Muscle of leg (tissue), 16 donors: ENCODE data around the gene ARL2. TPM values are rescaled to one million over a fixed set of nuclear protein-coding genes. Genes with fewer than 3 reads are reported as not detected.

Experiments used
- DNase-seq: peaks from one replicate; pipeline ENCODE4 v3.0.0; 2013
- H3K27ac ChIP-seq: one replicate; pipeline ENCODE4 v1.5.1; 2013; ENCODE audit warnings: mild to moderate bottlenecking, low read length, control low read depth
- H3K27me3 ChIP-seq: one replicate; pipeline ENCODE4 v1.6.1; 2013; ENCODE audit warnings: low read length; ENCODE audit not compliant: control insufficient read depth, insufficient read depth
- H3K36me3 ChIP-seq: one replicate; pipeline ENCODE4 v1.6.1; 2013; ENCODE audit warnings: low read length; ENCODE audit not compliant: control insufficient read depth, insufficient read depth
- H3K4me1 ChIP-seq: one replicate; pipeline ENCODE4 v1.6.1; 2013; ENCODE audit warnings: low read length; ENCODE audit not compliant: control insufficient read depth, insufficient read depth
- H3K4me3 ChIP-seq: one replicate; pipeline ENCODE4 v1.5.1; 2013; ENCODE audit warnings: low read length, control low read depth
- H3K9me3 ChIP-seq: replicated peaks from 2 replicates; pipeline ENCODE4 v1.6.1; 2013; ENCODE audit warnings: low read depth, low read length; ENCODE audit not compliant: control insufficient read depth
- WGBS: methylation state at CpG from one replicate; pipeline ENCODE4 v1.1.5; 2013; ENCODE audit warnings: missing lambda C conversion rate; ENCODE audit not compliant: insufficient coverage; 5-methylcytosine and 5-hydroxymethylcytosine counted together
- long read RNA-seq, 11 donors: transcript quantifications; one replicate each; lab custom pipeline, GENCODE V29; 2026
- polyA plus RNA-seq, 8 donors: library from polyadenylated mRNA; unstranded; fragments of 120-200 nt; gene quantifications; one replicate each; pipeline versions ENCODE4 v1.2.1 to v1.2.3, GENCODE V29; 2013; ENCODE audit warnings: inconsistent platforms in 1 of 8, low replicate concordance in 1 of 8; ENCODE audit not compliant: insufficient read length in 8 of 8, insufficient read depth in 1 of 8
- total RNA-seq: library from RNA; stranded (reverse); fragments of 120-200 nt; gene quantifications from one replicate; pipeline ENCODE4 v1.2.4, GENCODE V29; 2013

Gene ARL2
- total RNA-seq, result 84.6 TPM
- 100 to 1,000 TPM in 1 of 8 donors, 10 to 100 TPM in 7; 80.5 to 101 (median 89.1) TPM for polyA plus RNA-seq
- long read RNA-seq, donor 1, transcript ARL2-201 (5 exons, 979 nt), result major isoform, 19 of 25 reads
- long read RNA-seq, donor 1, partial matches to known transcripts, result 0 of 25 reads
- long read RNA-seq, donor 1, other reads (novel, unspliced or antisense), result 0 of 25 reads
- long read RNA-seq, donor 2, partial matches to known transcripts, result 0 of 5 reads
- long read RNA-seq, donor 2, other reads (novel, unspliced or antisense), result 0 of 5 reads
- long read RNA-seq, donor 3, transcript ARL2-203 (1 exons, 601 nt), result minor isoform, 6 of 101 reads
- long read RNA-seq, donor 3, transcript ARL2-204 (6 exons, 830 nt), result minor isoform, 7 of 101 reads
- long read RNA-seq, donor 3, transcript ARL2-201 (5 exons, 979 nt), result major isoform, 80 of 101 reads
- long read RNA-seq, donor 3, transcript ARL2-206 (4 exons, 795 nt), result minor isoform, 5 of 101 reads
- long read RNA-seq, donor 3, partial matches to known transcripts, result 0 of 101 reads
- long read RNA-seq, donor 3, other reads (novel, unspliced or antisense), result 0 of 101 reads
- long read RNA-seq, donor 4, transcript ARL2-201 (5 exons, 979 nt), result major isoform, 48 of 58 reads
- long read RNA-seq, donor 4, partial matches to known transcripts, result 6 of 58 reads
- long read RNA-seq, donor 4, other reads (novel, unspliced or antisense), result 0 of 58 reads
- long read RNA-seq, donor 5, transcript ARL2-206 (4 exons, 795 nt), result minor isoform, 5 of 139 reads
- long read RNA-seq, donor 5, transcript ARL2-204 (6 exons, 830 nt), result minor isoform, 6 of 139 reads
- long read RNA-seq, donor 5, transcript ARL2-203 (1 exons, 601 nt), result minor isoform, 7 of 139 reads
- long read RNA-seq, donor 5, transcript ARL2-201 (5 exons, 979 nt), result major isoform, 103 of 139 reads
- long read RNA-seq, donor 5, partial matches to known transcripts, result 15 of 139 reads
- long read RNA-seq, donor 5, other reads (novel, unspliced or antisense), result 0 of 139 reads
- long read RNA-seq, donor 6, transcript ARL2-206 (4 exons, 795 nt), result minor isoform, 5 of 103 reads
- long read RNA-seq, donor 6, transcript ARL2-201 (5 exons, 979 nt), result major isoform, 77 of 103 reads
- long read RNA-seq, donor 6, transcript ARL2-203 (1 exons, 601 nt), result minor isoform, 8 of 103 reads
- long read RNA-seq, donor 6, partial matches to known transcripts, result 5 of 103 reads
- long read RNA-seq, donor 6, other reads (novel, unspliced or antisense), result 0 of 103 reads
- long read RNA-seq, donor 7, transcript ARL2-201 (5 exons, 979 nt), result major isoform, 52 of 65 reads
- long read RNA-seq, donor 7, transcript ARL2-203 (1 exons, 601 nt), result minor isoform, 8 of 65 reads
- long read RNA-seq, donor 7, partial matches to known transcripts, result 0 of 65 reads
- long read RNA-seq, donor 7, other reads (novel, unspliced or antisense), result 0 of 65 reads
- long read RNA-seq, donor 8, transcript ARL2-201 (5 exons, 979 nt), result major isoform, 46 of 56 reads
- long read RNA-seq, donor 8, transcript ARL2-203 (1 exons, 601 nt), result minor isoform, 5 of 56 reads
- long read RNA-seq, donor 8, partial matches to known transcripts, result 0 of 56 reads
- long read RNA-seq, donor 8, other reads (novel, unspliced or antisense), result 0 of 56 reads
- long read RNA-seq, donor 9, transcript ARL2-203 (1 exons, 601 nt), result minor isoform, 5 of 65 reads
- long read RNA-seq, donor 9, transcript ARL2-201 (5 exons, 979 nt), result major isoform, 38 of 65 reads
- long read RNA-seq, donor 9, partial matches to known transcripts, result 14 of 65 reads
- long read RNA-seq, donor 9, other reads (novel, unspliced or antisense), result 0 of 65 reads
- long read RNA-seq, donor 10, transcript ARL2-203 (1 exons, 601 nt), result minor isoform, 11 of 80 reads
- long read RNA-seq, donor 10, transcript ARL2-201 (5 exons, 979 nt), result major isoform, 63 of 80 reads
- long read RNA-seq, donor 10, partial matches to known transcripts, result 0 of 80 reads
- long read RNA-seq, donor 10, other reads (novel, unspliced or antisense), result 0 of 80 reads
- long read RNA-seq, donor 11, transcript ARL2-206 (4 exons, 795 nt), result minor isoform, 6 of 64 reads
- long read RNA-seq, donor 11, transcript ARL2-201 (5 exons, 979 nt), result major isoform, 52 of 64 reads
- long read RNA-seq, donor 11, partial matches to known transcripts, result 0 of 64 reads
- long read RNA-seq, donor 11, other reads (novel, unspliced or antisense), result 0 of 64 reads

- Histone ChIP-seq H3K4me3 (peak within 1 kb of the TSS; percentile 85), H3K36me3 (peaks cover 22% of the 10 kb centered on the region), H3K4me1 (peaks cover 14% of the 10 kb centered on the region), H3K9me3 (no peaks in the 10 kb centered on the region), H3K27me3 (no peaks in the 10 kb centered on the region), H3K27ac (peak within 1 kb of the TSS; percentile 100)
- under 1% methylated on average over 95 of the region's 96 CpGs for WGBS
- DNase-seq, result peak; percentile 97
These were observed at the start of gene ARL2 for GRCh38 chr11:65013888-65014725. TSS of gene ARL2 (plus strand) at chr11:65014160. CDS start at chr11:65014208, 48 bp downstream.

GRCh38 chr11:64967375-64967774, 46.6 kb upstream of the ARL2 start:
- Histone ChIP-seq H3K27ac (no peak overlapping the region), H3K9me3 (no peaks in the 10 kb centered on the region), H3K36me3 (no peaks in the 10 kb centered on the region), H3K4me3 (no peak overlapping the region), H3K4me1 (peaks cover 10% of the 10 kb centered on the region), H3K27me3 (peaks cover 10% of the 10 kb centered on the region)
- DNase-seq, result no peak
- 86% methylated on average over 3 of the region's 3 CpGs for WGBS

GRCh38 chr11:64969209-64969608, 44.8 kb upstream of the ARL2 start:
- H3K4me3 ChIP-seq, result no peak overlapping the region
- no peaks in the 10 kb centered on the region for H3K36me3 ChIP-seq
- peaks cover 10% of the 10 kb centered on the region for H3K4me1 ChIP-seq
- no peaks in the 10 kb centered on the region for H3K9me3 ChIP-seq
- no peak overlapping the region for H3K27ac ChIP-seq
- DNase-seq, result no peak
- peaks cover 10% of the 10 kb centered on the region for H3K27me3 ChIP-seq
- 46% methylated on average over 4 of the region's 5 CpGs for WGBS

- Histone ChIP-seq H3K27ac (no peak overlapping the region), H3K4me1 (peaks cover 10% of the 10 kb centered on the region), H3K9me3 (no peaks in the 10 kb centered on the region), H3K27me3 (peaks cover 10% of the 10 kb centered on the region), H3K4me3 (no peak overlapping the region), H3K36me3 (no peaks in the 10 kb centered on the region)
- 98% methylated on average over 7 of the region's 8 CpGs for WGBS
- DNase-seq, result no peak
These were observed 43.2 kb upstream of the ARL2 start for GRCh38 chr11:64970731-64971151.

- 12% methylated on average over 55 of the region's 69 CpGs for WGBS
- peak; percentile 81 for DNase-seq
- peak within 1 kb of the TSS; percentile 32 for H3K4me3 ChIP-seq
- H3K27me3 ChIP-seq, result peaks cover 10% of the 10 kb centered on the region
- H3K9me3 ChIP-seq, result no peaks in the 10 kb centered on the region
- H3K36me3 ChIP-seq, result no peaks in the 10 kb centered on the region
- peaks cover 10% of the 10 kb centered on the region for H3K4me1 ChIP-seq
- no peak within 1 kb of the TSS for H3K27ac ChIP-seq
These were observed 42.3 kb upstream of the ARL2 start, which contains the start of gene MAJIN for GRCh38 chr11:64971421-64972233. TSS of gene MAJIN (minus strand) at chr11:64972108. CDS start at chr11:64959405, 12,703 bp downstream.

GRCh38 chr11:64974124-64974523, 39.8 kb upstream of the ARL2 start:
- Histone ChIP-seq H3K4me1 (peaks cover 10% of the 10 kb centered on the region), H3K4me3 (no peak overlapping the region), H3K27ac (no peak overlapping the region), H3K27me3 (peaks cover 10% of the 10 kb centered on the region), H3K36me3 (no peaks in the 10 kb centered on the region), H3K9me3 (no peaks in the 10 kb centered on the region)
- WGBS, result 80% methylated on average over 1 of the region's 5 CpGs
- no peak for DNase-seq

GRCh38 chr11:64976651-64977050, 37.3 kb upstream of the ARL2 start:
- no peak overlapping the region for H3K4me3 ChIP-seq
- DNase-seq, result no peak
- no peaks in the 10 kb centered on the region for H3K9me3 ChIP-seq
- peaks cover 2% of the 10 kb centered on the region for H3K27me3 ChIP-seq
- no peak overlapping the region for H3K27ac ChIP-seq
- H3K36me3 ChIP-seq, result no peaks in the 10 kb centered on the region
- H3K4me1 ChIP-seq, result peaks cover 7% of the 10 kb centered on the region
- WGBS, result no CpG with 5 or more reads among the region's 2 CpGs
